Lung (tissue), 12 donors: ENCODE results near the gene PRDM16. TPM values are rescaled to one million over a fixed set of nuclear protein-coding genes. Genes with fewer than 3 reads are reported as not detected.

Experiments
- ATAC-seq: fragments of 200-7000 bp; cut with Tn5 transposase; one replicate; pipeline ENCODE4 v1.9.1; 2020; ENCODE audit warnings: moderate number of reproducible peaks; ENCODE audit not compliant: insufficient read depth, low FRiP score
- DNase-seq, 3 donors: peaks; one replicate each; pipeline ENCODE4 v3.0.0-alpha.2; 2013 to 2017
- H3K27ac ChIP-seq, 2 donors: one replicate each; pipeline ENCODE4 v1.5.1; 2013; ENCODE audit warnings: mild to moderate bottlenecking in 2 of 2, moderate library complexity in 2 of 2, control low read depth in 1 of 2, inconsistent platforms in 1 of 2, low read depth in 1 of 2, low read length in 1 of 2
- H3K27me3 ChIP-seq, 3 donors: one replicate each; pipeline ENCODE4 v1.5.1; 2013; ENCODE audit warnings: low read length in 2 of 3; ENCODE audit not compliant: control insufficient read depth in 3 of 3, insufficient read depth in 3 of 3
- H3K36me3 ChIP-seq, 4 donors: one replicate each; pipeline ENCODE4 v1.5.1; 2013; ENCODE audit warnings: low read length in 4 of 4, mild to moderate bottlenecking in 1 of 4, moderate library complexity in 1 of 4; ENCODE audit not compliant: control insufficient read depth in 4 of 4, insufficient read depth in 4 of 4
- H3K4me1 ChIP-seq, 5 donors: one replicate each; pipeline ENCODE4 v1.5.1; 2013; ENCODE audit warnings: low read length in 5 of 5, mild to moderate bottlenecking in 2 of 5, moderate library complexity in 1 of 5; ENCODE audit not compliant: control insufficient read depth in 5 of 5, insufficient read depth in 5 of 5
- H3K4me3 ChIP-seq: one replicate; pipeline ENCODE4 v1.5.1; 2013; ENCODE audit warnings: mild to moderate bottlenecking, control low read depth, moderate library complexity
- H3K9ac ChIP-seq, 2 donors: one replicate each; pipeline ENCODE4 v1.5.1; 2013; ENCODE audit warnings: low read length in 2 of 2, control low read depth in 1 of 2; ENCODE audit not compliant: insufficient read depth in 1 of 2
- H3K9me3 ChIP-seq, 4 donors: one replicate each; pipeline ENCODE4 v1.5.1; 2013; ENCODE audit warnings: low read length in 3 of 4, mild to moderate bottlenecking in 1 of 4, moderate library complexity in 1 of 4; ENCODE audit not compliant: control insufficient read depth in 4 of 4, insufficient read depth in 3 of 4
- whole genome bisulfite sequencing, 2 donors: extraction: QIAGEN DNeasy Blood & Tissue Kit; methylation state at CpG; one replicate each; pipeline ENCODE4 v1.1.7; 2013; 5-methylcytosine and 5-hydroxymethylcytosine counted together
- polyA plus RNA-seq, 2 donors: library from polyadenylated mRNA; stranded (reverse); fragments of 200-250 nt; gene quantifications; one replicate each; pipeline ENCODE4 v1.2.1, GENCODE V29; 2013
- total RNA-seq, 2 donors: library from RNA; depleted of rRNA in 1 of 2; stranded (reverse); fragments of >200 nt in 1 of 2; gene quantifications; one replicate each; pipeline ENCODE4 v1.2.1, GENCODE V29; 2014 to 2021
- TF ChIP-seq, protein P1 (sequence below): IDR thresholded peaks from 2 replicates; pipeline ENCODE4 v1.5.1; 2012; ENCODE audit warnings: mild to moderate bottlenecking; ENCODE audit errors: control extremely low read depth, extremely low read depth
- donor health status: control.
- donor health status: control.
- donor health status: Bipolar disorder and iron deficiency.
- donor health status: healthy.
- donor health status: DM: yes; HTN: yes; CAD: no.

Gene PRDM16
- total and polyA plus RNA-seq, 4 donors: 2.4 to 36.5 (median 13.1) TPM

DNA sequence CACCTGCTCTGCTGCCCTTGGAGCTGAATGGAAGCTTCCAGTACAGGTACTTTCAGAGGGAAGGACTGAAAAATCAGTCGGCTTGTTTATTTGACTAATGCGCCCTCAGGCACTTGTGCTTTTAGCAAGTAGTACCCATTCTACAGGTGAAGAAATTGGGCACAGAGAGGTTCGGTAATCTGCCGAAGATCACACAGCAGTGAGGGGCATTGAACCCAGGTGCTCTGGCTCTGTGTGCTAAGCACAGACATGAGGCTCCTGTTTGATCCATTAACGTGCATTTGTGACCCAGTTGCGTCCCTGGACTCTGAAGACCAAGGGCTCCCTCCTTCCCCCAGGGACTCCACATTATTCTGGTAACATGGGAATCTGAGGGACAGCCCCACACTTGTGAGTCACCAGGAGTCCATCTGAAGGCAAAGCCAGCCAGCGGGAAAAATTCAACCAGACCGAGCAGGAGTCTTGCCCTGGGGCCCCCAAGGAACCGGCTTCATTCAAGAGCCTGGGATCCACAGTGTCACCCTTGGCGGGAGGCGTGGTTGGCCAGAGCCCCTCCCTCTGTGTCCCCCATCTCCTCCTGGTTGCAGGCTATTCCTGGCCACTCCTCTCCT lies 193.1 kb downstream of the PRDM16 start:
- H3K36me3 ChIP-seq: no peaks in the 10 kb centered on the region
- H3K4me1 ChIP-seq: peaks cover 0 to 10% (median 0%) of the 10 kb centered on the region in 5 donors
- H3K27me3 ChIP-seq: peaks cover 0 to 6% (median 3%) of the 10 kb centered on the region in 3 donors
- 81 to 93% methylated on average over 11 of the region's 11 CpGs for WGBS, 2 donors
- no peak overlapping the region for H3K27ac ChIP-seq
- H3K4me3 ChIP-seq: no peak overlapping the region
- TF ChIP-seq, protein P1, sequence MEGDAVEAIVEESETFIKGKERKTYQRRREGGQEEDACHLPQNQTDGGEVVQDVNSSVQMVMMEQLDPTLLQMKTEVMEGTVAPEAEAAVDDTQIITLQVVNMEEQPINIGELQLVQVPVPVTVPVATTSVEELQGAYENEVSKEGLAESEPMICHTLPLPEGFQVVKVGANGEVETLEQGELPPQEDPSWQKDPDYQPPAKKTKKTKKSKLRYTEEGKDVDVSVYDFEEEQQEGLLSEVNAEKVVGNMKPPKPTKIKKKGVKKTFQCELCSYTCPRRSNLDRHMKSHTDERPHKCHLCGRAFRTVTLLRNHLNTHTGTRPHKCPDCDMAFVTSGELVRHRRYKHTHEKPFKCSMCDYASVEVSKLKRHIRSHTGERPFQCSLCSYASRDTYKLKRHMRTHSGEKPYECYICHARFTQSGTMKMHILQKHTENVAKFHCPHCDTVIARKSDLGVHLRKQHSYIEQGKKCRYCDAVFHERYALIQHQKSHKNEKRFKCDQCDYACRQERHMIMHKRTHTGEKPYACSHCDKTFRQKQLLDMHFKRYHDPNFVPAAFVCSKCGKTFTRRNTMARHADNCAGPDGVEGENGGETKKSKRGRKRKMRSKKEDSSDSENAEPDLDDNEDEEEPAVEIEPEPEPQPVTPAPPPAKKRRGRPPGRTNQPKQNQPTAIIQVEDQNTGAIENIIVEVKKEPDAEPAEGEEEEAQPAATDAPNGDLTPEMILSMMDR: no peak
- ATAC-seq (no peak), DNase-seq (no peak)
- H3K9ac ChIP-seq: no peak overlapping the region
- H3K9me3 ChIP-seq: peaks cover 0 to 5% (median 0%) of the 10 kb centered on the region in 4 donors

DNA sequence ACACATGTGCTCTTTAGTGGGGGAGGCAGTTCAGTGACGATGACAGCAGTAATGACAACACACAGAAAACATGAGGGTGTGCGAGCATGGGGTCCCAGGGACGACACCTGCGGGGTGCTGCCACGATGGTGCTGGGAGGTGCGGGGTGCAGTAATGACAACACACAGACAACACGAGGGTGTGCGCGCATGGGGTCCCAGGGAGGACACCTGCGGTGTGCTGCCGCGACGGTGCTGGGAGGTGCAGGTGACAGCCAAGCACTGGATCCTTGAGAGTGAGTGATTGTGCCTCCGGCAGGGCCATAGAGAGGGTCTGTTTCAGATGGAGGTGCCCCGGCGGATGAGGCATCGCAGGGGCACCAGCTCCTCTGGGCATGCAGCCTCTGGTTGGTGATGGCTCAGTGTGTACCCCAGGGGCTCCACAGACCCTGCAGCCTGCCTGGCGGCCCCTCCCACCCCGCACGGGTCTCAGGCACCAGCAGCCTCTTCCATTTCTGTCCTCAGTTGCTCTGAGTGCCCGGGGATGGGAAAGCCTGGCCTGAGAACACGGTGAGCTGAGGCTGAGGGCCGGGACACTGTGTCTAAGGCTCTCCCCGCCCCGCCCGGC lies 193.8 kb downstream of the PRDM16 start:
- DNase-seq (no peak), ATAC-seq (no peak)
- Histone ChIP-seq H3K9me3 (no peaks in the 10 kb centered on the region), H3K27me3 (peaks cover 0 to 6% (median 3%) of the 10 kb centered on the region in 3 donors), H3K4me3 (no peak overlapping the region), H3K9ac (no peak overlapping the region), H3K4me1 (peaks cover 0 to 10% (median 0%) of the 10 kb centered on the region in 5 donors), H3K27ac (no peak overlapping the region), H3K36me3 (no peaks in the 10 kb centered on the region)
- WGBS, 2 donors: 86 to 88% methylated on average over 26 of the region's 26 CpGs
- TF ChIP-seq, protein P1: no peak

DNA sequence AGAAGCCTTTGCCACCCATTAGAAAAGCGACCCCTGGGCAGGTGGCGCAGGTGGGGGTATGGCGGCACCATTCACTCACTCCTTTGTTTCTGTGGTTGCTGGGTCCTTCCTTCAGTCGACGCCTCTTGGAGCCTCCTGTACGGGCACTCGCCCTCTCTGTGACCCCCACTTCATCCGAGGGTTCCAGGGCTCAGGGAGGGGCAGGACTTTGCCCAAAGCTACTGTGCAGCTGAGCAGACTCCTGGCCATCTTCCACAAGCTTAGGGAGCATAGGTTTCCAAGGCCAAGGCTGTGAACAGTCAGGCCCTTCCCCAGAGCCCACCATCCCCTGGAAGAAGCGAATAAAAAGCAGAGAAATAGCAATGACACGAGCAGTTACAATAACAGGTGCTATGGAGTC lies 194.8 kb downstream of the PRDM16 start:
- Histone ChIP-seq H3K4me3 (no peak overlapping the region), H3K27me3 (peaks cover 0 to 6% (median 3%) of the 10 kb centered on the region in 3 donors), H3K36me3 (no peaks in the 10 kb centered on the region), H3K27ac (no peak overlapping the region), H3K9me3 (no peaks in the 10 kb centered on the region), H3K9ac (no peak overlapping the region), H3K4me1 (peaks cover 0 to 5% (median 0%) of the 10 kb centered on the region in 5 donors)
- 82 to 85% methylated on average over 10 of the region's 10 CpGs for WGBS, 2 donors
- ATAC-seq (no peak), DNase-seq (no peak)
- TF ChIP-seq, protein P1: no peak
